T-helper 1 cell treated with Interleukin-12 subunit alpha and Interleukin-12 subunit beta and Interleukin-4 antibody, amounts not matched to agents 30 μg/mL and 1 μg/mL, for 36 hours (primary cell): ENCODE data around the gene PDSS2.
"Not testable (repeated sequence)": the region's sequence is repeated elsewhere in the genome, so short reads cannot be mapped to it uniquely, and the experiment has no call there.

ENCODE experiments used
- H3K27ac Mint-ChIP-seq: one replicate; pipeline ENCODE4 v1.8.0; 2021; ENCODE audit warnings: mild to moderate bottlenecking, mixed read lengths
- H3K27me3 Mint-ChIP-seq: one replicate; pipeline ENCODE4 v1.8.0; 2021; ENCODE audit warnings: low read depth, mixed read lengths
- H3K36me3 Mint-ChIP-seq: one replicate; pipeline ENCODE4 v1.8.0; 2021; ENCODE audit warnings: low read depth, mixed read lengths
- H3K4me1 Mint-ChIP-seq: one replicate; pipeline ENCODE4 v1.8.0; 2021; ENCODE audit warnings: low read depth, mixed read lengths
- H3K4me3 Mint-ChIP-seq: one replicate; pipeline ENCODE4 v1.8.0; 2021; ENCODE audit warnings: mild to moderate bottlenecking, moderate library complexity, mixed read lengths
- H3K9me3 Mint-ChIP-seq: one replicate; pipeline ENCODE4 v1.8.0; 2021; ENCODE audit warnings: mixed read lengths

PDSS2 gene

DNA sequence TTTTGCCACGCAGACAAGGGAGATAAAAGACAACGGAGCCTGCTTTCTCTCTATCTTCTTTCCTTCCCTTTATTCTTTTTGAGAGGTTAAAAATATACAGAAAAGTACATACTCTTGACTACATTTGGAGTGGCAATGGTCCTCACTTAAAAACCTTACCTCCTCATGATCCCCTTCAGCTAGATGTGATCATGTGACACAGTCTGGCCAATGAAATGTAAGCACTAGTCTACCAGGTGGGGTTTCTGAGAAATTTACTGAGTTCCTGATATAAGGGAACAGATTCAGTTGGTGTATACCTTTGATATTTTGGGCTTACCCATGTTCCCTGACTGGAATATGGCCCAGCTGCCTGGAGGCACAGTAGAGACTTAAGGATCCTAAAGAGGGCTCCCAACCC lies 178.6 kb downstream of the PDSS2 start:
- Mint-ChIP-seq H3K4me3 (no peak overlapping the region), H3K9me3 (no peaks in the 10 kb centered on the region), H3K27ac (no peak overlapping the region), H3K4me1 (no peaks in the 10 kb centered on the region), H3K27me3 (no peaks in the 10 kb centered on the region), H3K36me3 (no peaks in the 10 kb centered on the region)

DNA sequence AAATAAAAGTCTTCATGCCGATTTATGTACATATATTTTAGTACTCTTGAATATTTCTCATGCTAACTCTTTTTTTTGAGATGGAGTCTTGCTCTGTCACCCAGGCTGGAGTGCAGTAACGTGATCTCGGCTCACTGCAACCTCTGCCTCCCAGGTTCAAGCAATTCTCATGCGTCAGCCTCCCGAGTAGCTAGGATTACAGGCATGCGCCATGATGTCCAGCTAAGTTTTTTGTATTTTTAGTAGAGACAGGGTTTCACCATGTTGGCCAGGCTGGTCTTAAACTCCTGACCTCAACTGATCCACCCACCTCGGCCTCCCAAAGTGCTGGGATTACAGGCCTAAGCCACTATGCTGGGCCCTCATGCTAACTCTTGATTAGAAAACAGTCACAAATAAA lies 179.4 kb downstream of the PDSS2 start:
- not testable (repeated sequence) for H3K4me1 Mint-ChIP-seq, H3K4me3 Mint-ChIP-seq, H3K27ac Mint-ChIP-seq, H3K27me3 Mint-ChIP-seq, H3K36me3 Mint-ChIP-seq, H3K9me3 Mint-ChIP-seq

DNA sequence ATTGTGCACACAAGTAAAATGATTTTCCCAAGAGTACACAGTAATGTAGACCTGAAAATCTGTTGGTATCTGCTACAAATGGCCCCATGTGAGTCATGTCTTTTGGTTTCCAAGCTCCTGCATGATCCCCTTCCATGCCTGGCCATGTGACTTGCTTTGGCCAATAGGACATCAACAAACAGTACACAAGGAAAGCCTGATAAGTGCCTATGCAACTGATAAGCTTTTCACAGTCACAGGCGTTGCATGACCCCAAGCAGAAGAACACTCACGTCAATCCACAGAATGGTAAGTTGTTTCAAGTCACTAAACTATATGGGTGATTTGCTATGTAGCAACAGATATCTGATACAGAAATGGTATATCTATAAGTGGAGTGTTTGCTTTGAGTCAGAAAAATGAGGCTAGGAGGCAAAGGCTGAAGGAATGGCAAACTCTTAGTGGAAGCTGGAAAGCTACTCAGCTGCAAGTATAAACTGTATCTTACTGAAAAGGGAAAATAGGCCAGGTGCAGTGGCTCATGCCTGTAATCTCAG lies 184.0 kb downstream of the PDSS2 start:
- Mint-ChIP-seq H3K27ac (no peak overlapping the region), H3K4me3 (no peak overlapping the region), H3K36me3 (no peaks in the 10 kb centered on the region), H3K27me3 (no peaks in the 10 kb centered on the region), H3K9me3 (no peaks in the 10 kb centered on the region), H3K4me1 (no peaks in the 10 kb centered on the region)

GRCh38 chr6:107274288-107274687 lies 185.1 kb downstream of the PDSS2 start:
- H3K27me3 Mint-ChIP-seq = no peaks in the 10 kb centered on the region
- H3K9me3 Mint-ChIP-seq = no peaks in the 10 kb centered on the region
- H3K4me3 Mint-ChIP-seq = no peak overlapping the region
- no peak overlapping the region for H3K27ac Mint-ChIP-seq
- H3K4me1 Mint-ChIP-seq = no peaks in the 10 kb centered on the region
- no peaks in the 10 kb centered on the region for H3K36me3 Mint-ChIP-seq

GRCh38 chr6:107272246-107272645 lies 187.1 kb downstream of the PDSS2 start:
- no peaks in the 10 kb centered on the region for H3K4me1 Mint-ChIP-seq
- H3K27ac Mint-ChIP-seq = no peak overlapping the region
- no peaks in the 10 kb centered on the region for H3K9me3 Mint-ChIP-seq
- H3K4me3 Mint-ChIP-seq = no peak overlapping the region
- H3K36me3 Mint-ChIP-seq = no peaks in the 10 kb centered on the region
- no peaks in the 10 kb centered on the region for H3K27me3 Mint-ChIP-seq

- no peaks in the 10 kb centered on the region for H3K9me3 Mint-ChIP-seq
- H3K27ac Mint-ChIP-seq = no peak overlapping the region
- H3K36me3 Mint-ChIP-seq = no peaks in the 10 kb centered on the region
- no peaks in the 10 kb centered on the region for H3K27me3 Mint-ChIP-seq
- no peak overlapping the region for H3K4me3 Mint-ChIP-seq
- no peaks in the 10 kb centered on the region for H3K4me1 Mint-ChIP-seq
These were observed 188.1 kb downstream of the PDSS2 start for GRCh38 chr6:107271208-107271790.

DNA sequence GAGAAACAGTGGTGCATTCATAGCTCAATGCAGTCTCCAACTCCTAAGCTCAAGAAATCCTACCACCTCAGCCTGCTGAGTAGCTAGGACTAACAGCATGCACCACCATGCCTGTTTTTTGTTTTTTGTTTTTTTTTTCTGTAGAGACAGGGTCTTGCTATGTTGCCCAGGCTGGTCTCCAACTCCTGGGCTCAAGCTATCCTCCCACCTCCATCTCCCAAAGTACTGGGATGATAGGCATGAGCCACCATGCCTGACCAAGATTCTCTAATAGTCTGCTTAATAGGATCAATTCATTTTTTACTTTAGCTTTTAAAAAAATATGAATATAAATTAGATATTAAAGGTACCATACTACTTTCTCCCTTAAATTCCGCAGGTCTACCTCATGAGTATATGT lies 191.7 kb downstream of the PDSS2 start:
- Mint-ChIP-seq H3K27ac (no peak overlapping the region), H3K9me3 (no peaks in the 10 kb centered on the region), H3K4me1 (no peaks in the 10 kb centered on the region), H3K36me3 (no peaks in the 10 kb centered on the region), H3K4me3 (no peak overlapping the region), H3K27me3 (no peaks in the 10 kb centered on the region)

DNA sequence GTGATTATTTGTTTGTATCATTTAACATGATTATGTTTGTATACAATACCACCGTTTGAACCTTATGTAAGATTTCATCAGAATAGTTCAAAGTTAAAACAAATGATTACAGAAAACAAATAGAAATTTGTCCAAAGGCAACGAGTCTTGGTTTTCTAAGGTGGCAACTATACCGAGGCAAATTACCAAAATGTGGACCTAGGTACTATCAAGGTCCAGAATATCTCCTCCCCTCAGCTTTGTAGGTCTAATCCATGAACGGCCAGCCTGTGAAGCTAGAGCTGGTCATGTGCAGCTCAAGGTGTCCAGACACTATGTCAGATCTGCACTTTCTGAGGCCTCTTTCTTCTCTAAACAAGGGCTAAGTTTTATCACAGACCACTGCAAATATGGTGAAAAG lies 192.4 kb downstream of the PDSS2 start:
- Mint-ChIP-seq H3K4me3 (no peak overlapping the region), H3K27me3 (no peaks in the 10 kb centered on the region), H3K9me3 (no peaks in the 10 kb centered on the region), H3K36me3 (no peaks in the 10 kb centered on the region), H3K4me1 (no peaks in the 10 kb centered on the region), H3K27ac (no peak overlapping the region)

DNA sequence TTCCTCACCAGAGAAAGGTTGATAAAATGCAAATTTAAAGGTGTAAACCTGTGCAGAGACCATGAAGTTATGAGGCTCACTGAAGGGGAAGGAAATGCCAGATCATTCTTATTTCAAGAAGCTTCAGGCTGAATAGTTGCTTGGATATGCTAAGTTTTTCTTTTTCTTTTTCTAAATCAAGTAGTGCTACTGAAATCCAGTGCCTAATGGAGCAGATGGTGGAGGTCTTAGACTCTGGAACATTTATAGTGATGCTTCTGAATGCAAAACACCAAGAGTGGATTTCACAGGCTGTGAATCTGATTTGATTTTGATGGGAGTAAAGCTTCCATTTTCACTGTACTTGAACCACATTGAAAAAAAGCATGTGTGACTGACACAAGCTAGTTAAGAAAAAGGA lies 192.8 kb downstream of the PDSS2 start:
- no peaks in the 10 kb centered on the region for H3K9me3 Mint-ChIP-seq
- H3K4me1 Mint-ChIP-seq = no peaks in the 10 kb centered on the region
- no peaks in the 10 kb centered on the region for H3K36me3 Mint-ChIP-seq
- no peaks in the 10 kb centered on the region for H3K27me3 Mint-ChIP-seq
- no peak overlapping the region for H3K4me3 Mint-ChIP-seq
- H3K27ac Mint-ChIP-seq = no peak overlapping the region

- Mint-ChIP-seq H3K4me1 (no peaks in the 10 kb centered on the region), H3K4me3 (no peak overlapping the region), H3K9me3 (no peaks in the 10 kb centered on the region), H3K27me3 (no peaks in the 10 kb centered on the region), H3K27ac (no peak overlapping the region), H3K36me3 (no peaks in the 10 kb centered on the region)
These were observed 195.0 kb downstream of the PDSS2 start for GRCh38 chr6:107264357-107264840.

DNA sequence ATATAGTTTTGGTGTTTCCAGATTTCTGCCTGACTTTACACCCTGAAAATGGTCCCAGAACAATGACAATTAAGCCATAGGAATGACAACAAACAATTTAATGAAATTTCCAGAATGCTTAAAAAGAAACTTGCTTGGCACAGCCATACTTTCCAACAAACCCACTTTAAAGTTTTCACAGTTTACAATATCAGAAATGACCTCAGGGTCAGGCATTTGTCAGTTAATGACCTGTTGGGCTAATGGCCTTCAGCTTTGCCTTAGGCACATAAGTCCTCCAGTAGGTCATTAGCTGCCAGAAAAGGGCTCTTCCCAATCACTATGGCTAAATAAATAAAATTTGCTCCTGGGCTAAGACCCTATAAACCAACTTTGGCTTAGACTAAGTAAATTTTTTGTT lies 199.4 kb downstream of the PDSS2 start:
- H3K36me3 Mint-ChIP-seq = no peaks in the 10 kb centered on the region
- H3K4me3 Mint-ChIP-seq = no peak overlapping the region
- no peaks in the 10 kb centered on the region for H3K9me3 Mint-ChIP-seq
- H3K4me1 Mint-ChIP-seq = no peaks in the 10 kb centered on the region
- no peak overlapping the region for H3K27ac Mint-ChIP-seq
- no peaks in the 10 kb centered on the region for H3K27me3 Mint-ChIP-seq

DNA sequence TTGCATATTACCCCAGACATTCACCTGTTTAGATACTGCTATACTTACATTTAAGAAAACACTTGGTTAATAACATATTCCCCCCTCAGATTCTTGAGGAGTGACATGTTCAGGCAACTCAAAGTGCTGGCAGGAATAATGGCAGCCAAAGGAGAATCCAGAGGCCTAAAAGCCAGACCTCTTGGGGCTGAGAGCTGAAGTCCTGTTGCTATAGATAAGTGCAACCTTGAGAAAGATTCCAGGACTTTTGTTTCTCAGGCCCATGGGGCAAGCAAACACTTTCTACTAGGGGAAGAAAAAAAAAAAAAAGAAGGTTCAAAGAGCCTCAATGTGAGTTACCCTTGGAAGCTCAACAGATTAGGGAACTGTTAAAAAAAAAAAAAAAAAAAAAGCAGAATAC lies 211.2 kb downstream of the PDSS2 start:
- no peaks in the 10 kb centered on the region for H3K27me3 Mint-ChIP-seq
- H3K36me3 Mint-ChIP-seq = no peaks in the 10 kb centered on the region
- H3K4me1 Mint-ChIP-seq = no peaks in the 10 kb centered on the region
- H3K4me3 Mint-ChIP-seq = no peak overlapping the region
- H3K9me3 Mint-ChIP-seq = no peaks in the 10 kb centered on the region
- H3K27ac Mint-ChIP-seq = no peak overlapping the region

DNA sequence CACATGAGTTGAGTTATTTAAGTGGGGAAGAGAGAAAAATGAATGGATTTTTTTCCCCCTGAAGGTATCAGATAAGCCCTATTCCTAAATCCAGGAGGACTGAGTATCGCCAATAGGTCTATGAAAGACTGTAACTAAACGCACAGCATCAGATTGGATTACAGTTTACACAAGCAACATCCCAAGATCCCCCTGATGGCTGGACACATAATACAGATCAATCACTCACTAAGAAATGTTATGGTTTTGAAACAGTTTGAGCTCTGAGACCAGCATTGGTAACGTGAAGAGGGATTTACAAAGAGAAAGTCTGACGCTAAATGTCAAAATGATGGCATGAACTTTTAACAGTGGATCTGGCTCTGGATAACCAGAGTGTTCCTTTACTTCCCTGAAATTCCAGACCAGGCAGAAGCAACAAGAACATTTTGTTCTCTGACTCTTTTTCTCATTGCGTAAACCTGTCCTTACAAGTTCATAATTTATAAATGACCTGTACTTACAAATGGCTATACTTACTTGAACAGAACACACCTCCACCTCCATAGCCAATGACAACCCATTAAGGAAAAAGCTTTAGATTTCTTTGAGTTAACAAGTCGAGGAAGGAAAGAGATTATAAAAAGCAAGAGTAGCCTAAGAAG lies 212.3 kb downstream of the PDSS2 start:
- no peak overlapping the region for H3K4me3 Mint-ChIP-seq
- H3K27me3 Mint-ChIP-seq = no peaks in the 10 kb centered on the region
- H3K36me3 Mint-ChIP-seq = no peaks in the 10 kb centered on the region
- no peaks in the 10 kb centered on the region for H3K9me3 Mint-ChIP-seq
- no peaks in the 10 kb centered on the region for H3K4me1 Mint-ChIP-seq
- no peak overlapping the region for H3K27ac Mint-ChIP-seq

DNA sequence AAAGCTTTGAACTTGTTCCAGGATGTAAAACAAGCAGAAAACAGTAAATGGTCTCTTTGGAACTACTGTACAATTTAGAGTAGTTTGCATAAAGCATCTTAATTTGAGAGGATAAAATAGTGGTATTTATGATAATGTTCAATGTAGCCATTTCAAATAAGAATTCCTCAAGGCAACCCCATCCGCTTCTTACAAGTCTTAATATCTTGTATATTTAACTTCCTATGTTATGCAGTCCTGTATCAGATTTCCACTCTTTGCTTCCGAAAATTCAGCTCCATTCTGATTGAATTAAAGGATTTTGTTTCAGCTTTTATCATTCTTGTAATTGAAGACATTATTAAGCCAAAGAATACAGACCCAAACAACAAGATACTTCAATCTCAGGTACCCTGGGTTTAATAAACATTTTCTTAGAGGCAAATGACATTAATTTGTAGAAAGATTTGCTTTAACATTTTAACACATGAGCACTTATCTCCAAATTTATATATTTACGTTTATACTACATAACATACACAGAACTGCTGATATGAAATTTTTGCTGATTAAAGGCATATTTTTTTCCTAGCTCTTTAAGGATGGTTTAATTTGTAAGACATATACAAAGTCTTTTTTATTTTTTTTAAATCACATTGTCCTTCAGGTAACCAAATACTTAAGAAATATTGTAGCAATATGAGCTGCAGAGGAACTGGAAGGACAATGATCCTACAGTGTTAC lies 213.0 kb downstream of the PDSS2 start:
- Mint-ChIP-seq H3K36me3 (no peaks in the 10 kb centered on the region), H3K27me3 (no peaks in the 10 kb centered on the region), H3K4me3 (no peak overlapping the region), H3K4me1 (no peaks in the 10 kb centered on the region), H3K9me3 (no peaks in the 10 kb centered on the region), H3K27ac (no peak overlapping the region)
